NCI-H2227 treated with DMSO at 0.1 percent for 48 hours (cell line): ENCODE results near the gene MSANTD7.

Source experiments
- DNase-seq: peaks from one replicate; lab custom pipeline; 2025; lab: John Stamatoyannopoulos, UW

Gene MSANTD7

DNA sequence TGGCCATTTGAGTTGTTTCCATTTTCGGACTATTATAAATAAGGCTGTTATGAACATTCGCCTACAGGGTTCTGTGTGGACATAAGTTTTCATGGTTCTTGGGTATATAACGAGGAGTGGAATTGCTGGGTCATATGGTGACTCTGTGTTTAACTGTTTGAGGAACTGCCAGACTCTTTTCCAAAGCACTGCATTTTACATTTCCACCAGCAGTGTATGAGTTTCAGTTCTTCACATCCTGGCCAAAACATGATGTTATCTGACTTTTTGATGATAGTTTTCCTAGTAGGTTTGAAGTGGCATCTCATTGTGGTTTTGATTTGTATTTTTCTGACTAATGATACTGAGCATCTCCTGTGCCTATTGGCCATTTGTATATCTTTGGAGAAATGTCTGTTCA, 46.0 kb downstream of the MSANTD7 start:
- no peak for DNase-seq
